HG03045 (cell line): ENCODE measurements around the gene ERICH4.
"Not testable (repeated sequence)": the region's sequence is repeated elsewhere in the genome, so short reads cannot be mapped to it uniquely, and the experiment has no call there.

Experiments
- ATAC-seq: cut with Tn5 transposase; IDR thresholded peaks from one replicate; pipeline ENCODE4 v1.9.1; 2021; ENCODE audit warnings: mild to moderate bottlenecking, moderate library complexity; ENCODE audit not compliant: unreplicated experiment

The ERICH4 gene

GRCh38 chr19:41434450-41434849, 8.5 kb upstream of the ERICH4 start:
- ATAC-seq = no peak

GRCh38 chr19:41435376-41435775, 7.6 kb upstream of the ERICH4 start:
- not testable (repeated sequence) for ATAC-seq

GRCh38 chr19:41435936-41436673, 6.9 kb upstream of the ERICH4 start:
- ATAC-seq = no peak

GRCh38 chr19:41436674-41436951, 6.3 kb upstream of the ERICH4 start:
- ATAC-seq = no peak

- ATAC-seq = no peak
These were observed 4.9 kb upstream of the ERICH4 start for GRCh38 chr19:41437944-41438574.

GRCh38 chr19:41439441-41440222, 3.3 kb upstream of the ERICH4 start, which contains the start of gene DMAC2:
TSS of gene DMAC2 (minus strand) at chr19:41439912. CDS start at chr19:41439899, 13 bp downstream.
- peak; percentile 82 for ATAC-seq

GRCh38 chr19:41441321-41441945, 1.5 kb upstream of the ERICH4 start:
- ATAC-seq = no peak

- no peak for ATAC-seq
These were observed 978 bp downstream of the ERICH4 start for GRCh38 chr19:41443813-41444455.

- ATAC-seq = no peak
These were observed 2.6 kb downstream of the ERICH4 start for GRCh38 chr19:41445575-41445974.

- ATAC-seq = no peak
These were observed 4.9 kb downstream of the ERICH4 start for GRCh38 chr19:41447732-41448332.

- peak; percentile 55 for ATAC-seq
These were observed 6.3 kb downstream of the ERICH4 start for GRCh38 chr19:41449079-41449864.

- ATAC-seq = no peak
These were observed 6.9 kb downstream of the ERICH4 start for GRCh38 chr19:41449865-41450178.

GRCh38 chr19:41452584-41453275, 9.8 kb downstream of the ERICH4 start:
- no peak for ATAC-seq

GRCh38 chr19:41455936-41456335, 13.0 kb downstream of the ERICH4 start:
- no peak for ATAC-seq

- ATAC-seq = no peak
These were observed 13.5 kb downstream of the ERICH4 start for GRCh38 chr19:41456342-41456918.

GRCh38 chr19:41457241-41457640, 14.3 kb downstream of the ERICH4 start:
- ATAC-seq = no peak

GRCh38 chr19:41462497-41462896, 19.5 kb downstream of the ERICH4 start:
- no peak for ATAC-seq

GRCh38 chr19:41463257-41464256, 20.6 kb downstream of the ERICH4 start:
- ATAC-seq = not testable (repeated sequence)
